ENCODE data around the gene AOPEP.

AOPEP gene

DNA sequence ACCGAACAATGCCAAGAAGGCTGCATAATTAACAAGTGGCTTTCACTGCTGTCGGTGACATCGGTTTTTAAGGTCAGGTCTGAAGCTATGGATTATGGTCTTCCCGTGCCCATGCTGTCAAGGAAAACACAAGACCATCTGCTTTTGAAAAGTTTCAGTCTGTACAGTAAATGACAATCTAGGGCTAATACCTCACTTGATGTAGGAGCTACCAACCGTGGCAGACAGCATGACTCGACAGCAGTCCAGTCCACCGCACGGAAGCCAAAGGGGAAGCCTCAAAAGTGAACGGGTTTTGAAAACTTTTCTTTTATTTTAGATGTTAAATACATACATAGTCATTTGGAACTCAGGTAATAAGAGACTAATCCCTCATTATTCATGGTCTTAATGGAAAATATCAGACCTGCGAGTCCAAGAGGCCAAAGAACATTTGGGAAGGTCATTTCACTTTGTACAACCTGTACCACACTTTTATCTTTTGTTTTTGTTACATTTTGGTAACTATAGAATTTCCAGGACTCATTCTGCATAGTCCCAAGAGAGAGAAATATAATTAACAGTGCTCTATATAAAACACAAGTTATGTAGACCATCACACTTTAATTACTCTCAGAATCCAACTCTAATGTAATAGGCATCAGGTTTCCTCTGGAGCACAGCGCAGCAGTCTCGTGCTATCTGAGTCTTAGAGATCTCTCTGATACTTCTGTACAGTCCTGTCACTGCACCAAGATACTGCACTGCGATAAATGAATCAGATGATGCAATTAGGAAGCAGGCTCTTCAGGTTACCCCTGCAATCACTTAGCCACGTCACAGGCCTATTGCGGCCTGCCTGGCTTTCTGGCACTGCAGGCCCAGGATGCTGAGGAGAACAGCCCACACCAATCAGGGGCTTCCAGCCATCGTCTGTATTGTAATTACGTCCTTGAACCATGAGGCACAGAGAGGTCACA is 406.1 kb downstream of the AOPEP start:
- DNase-seq: no peak

- no peak for DNase-seq
These were observed 406.8 kb downstream of the AOPEP start for GRCh38 chr9:95133325-95133705.

DNA sequence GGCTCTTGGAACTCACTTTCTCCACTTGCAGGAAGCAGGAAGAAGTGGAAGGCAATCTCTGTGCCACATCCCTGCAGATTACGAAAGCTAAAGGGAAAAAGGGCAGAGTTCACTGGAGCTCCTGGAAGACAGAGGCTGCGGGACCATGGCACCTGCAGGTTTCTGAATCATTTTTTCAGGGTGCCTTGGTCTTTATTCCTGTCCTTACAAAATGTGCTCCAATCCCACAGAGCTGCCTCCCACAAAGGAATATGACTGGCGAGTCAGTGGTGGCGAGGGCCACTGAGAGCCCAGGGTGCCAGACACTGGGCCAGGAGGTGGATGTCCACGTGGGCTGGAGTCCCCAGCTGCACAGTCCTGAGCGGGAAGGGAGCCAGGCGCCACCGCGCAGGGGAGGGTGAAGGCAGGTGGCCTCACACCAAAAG is 408.0 kb downstream of the AOPEP start:
- DNase-seq: no peak

DNA sequence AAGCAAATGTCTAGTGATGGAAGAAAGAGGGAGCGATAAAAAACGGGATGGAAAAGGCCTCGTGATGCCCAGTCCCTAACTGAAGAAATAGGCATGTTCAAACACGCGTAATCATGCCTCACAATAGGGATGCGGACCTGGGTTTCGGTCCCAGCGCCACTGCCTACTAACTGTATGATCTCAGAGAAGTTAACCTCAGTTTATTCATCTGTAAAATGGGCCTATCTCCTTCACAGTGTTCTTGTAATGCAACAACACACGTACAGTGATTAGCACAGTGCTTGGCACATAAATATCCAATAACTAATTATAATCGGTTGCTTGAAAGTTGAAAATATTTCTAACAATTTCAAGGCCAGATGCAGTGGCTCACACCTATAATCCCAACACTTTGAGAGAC is 409.3 kb downstream of the AOPEP start:
- no peak for DNase-seq

Measured in T-helper 9 cell (primary cell).